A204.1 (cell line): ENCODE data around the gene TMC5.
"Not testable (repeated sequence)": the region's sequence is repeated elsewhere in the genome, so short reads cannot be mapped to it uniquely, and the experiment has no call there.

Source experiments
- FAIRE-seq: peaks from 2 replicates; lab custom pipeline; 2012; peaks lifted over from hg19 to GRCh38; lab: Jason Lieb, UNC

TMC5 gene

GRCh38 chr16:19400711-19401110 is 17.0 kb upstream of the TMC5 start:
- FAIRE-seq = no peak

DNA sequence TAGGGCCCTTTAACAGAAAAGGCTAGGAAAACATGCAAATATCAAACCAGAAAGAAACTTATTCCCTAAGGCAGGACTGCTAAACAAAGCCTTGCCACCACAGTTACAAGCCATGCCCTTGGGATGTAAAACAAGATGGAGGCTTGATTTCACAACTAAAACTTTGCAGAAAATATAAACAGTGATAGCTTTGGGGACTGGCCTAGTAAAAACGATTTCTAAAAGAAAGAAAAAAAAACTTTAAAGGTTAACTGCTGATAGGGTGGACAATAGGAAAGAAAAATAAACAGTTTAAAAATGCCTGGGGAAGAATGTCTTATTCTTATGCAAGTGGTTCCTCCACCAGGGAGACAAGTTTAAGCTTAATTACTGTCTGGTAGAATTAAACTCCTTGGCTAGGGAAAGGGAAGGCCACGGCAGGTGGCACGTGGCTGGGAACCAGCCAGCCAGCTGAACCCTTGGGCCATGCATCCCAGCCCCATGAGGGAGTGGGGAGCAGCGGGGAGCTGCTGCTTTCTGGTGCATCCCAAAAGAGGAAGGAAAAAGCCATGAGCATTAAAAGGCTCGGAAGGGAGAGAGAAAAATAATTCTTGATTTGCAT is 10.7 kb upstream of the TMC5 start:
- no peak for FAIRE-seq

DNA sequence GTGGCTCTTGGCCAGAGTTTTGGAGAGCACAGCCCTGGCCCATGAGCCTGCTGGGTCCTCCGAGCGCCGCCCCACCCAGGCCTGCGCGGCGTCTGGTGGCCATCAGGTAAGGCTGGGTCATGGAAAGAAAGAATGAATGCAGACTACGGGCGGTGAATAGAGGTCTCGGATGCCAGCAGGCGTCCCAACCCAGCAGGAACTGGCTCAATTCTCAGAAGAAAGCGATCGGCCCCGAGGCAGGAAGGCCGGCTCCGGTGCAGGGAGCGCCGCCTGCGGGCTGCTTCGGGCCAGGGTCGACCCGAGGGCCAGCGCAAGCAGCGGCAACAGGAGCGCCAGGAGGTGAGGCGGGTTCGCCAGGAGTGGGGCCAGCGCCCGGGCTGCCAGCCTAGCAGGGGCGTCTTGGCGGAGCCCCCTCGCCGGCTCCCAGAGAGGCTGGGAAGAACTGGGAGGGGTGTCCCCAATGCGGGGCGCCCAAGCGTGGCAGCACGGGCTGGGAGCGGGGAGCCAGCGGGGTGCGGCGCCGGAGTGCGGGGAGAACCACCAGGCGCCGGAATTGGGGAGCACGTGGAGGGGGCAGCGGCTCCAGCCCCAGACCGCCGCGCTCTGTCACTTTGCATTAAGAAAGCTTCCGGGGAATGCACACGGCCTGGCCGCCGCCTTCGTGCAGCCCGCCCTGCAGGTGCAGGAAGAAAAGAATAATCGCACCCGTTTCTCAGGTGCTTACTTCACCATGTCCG is 7.1 kb upstream of the TMC5 start:
- FAIRE-seq = no peak

- no peak for FAIRE-seq
These were observed 6.4 kb upstream of the TMC5 start for GRCh38 chr16:19411298-19411697.

GRCh38 chr16:19412055-19412454 is 5.6 kb upstream of the TMC5 start:
- not testable (repeated sequence) for FAIRE-seq

- FAIRE-seq = no peak
These were observed 2.2 kb upstream of the TMC5 start for GRCh38 chr16:19415461-19415860.

DNA sequence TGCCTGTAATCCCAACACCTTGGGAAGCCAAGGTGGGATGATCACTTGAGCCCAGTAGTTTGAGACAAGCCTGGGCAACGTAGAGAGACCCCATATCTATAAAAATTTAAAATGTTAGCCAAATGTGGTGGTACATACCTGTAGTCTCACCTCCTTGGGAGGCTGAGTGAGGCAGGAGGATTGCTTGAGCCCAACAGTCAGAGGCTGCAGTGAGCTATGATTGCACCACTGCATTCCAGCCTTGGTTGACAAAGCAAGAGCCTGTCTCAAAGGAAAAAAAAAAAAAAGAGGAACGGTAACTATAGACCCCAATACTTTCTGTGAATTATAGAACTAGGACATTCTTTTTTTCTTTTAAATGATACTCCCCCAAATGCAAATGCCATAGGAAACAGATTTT is 1.8 kb upstream of the TMC5 start:
- FAIRE-seq = no peak

- no peak for FAIRE-seq
These were observed 517 bp downstream of the TMC5 start for GRCh38 chr16:19418200-19418599.

GRCh38 chr16:19419698-19420075 is 2.0 kb downstream of the TMC5 start:
- no peak for FAIRE-seq

GRCh38 chr16:19424478-19424877 is 6.8 kb downstream of the TMC5 start:
- FAIRE-seq = no peak

DNA sequence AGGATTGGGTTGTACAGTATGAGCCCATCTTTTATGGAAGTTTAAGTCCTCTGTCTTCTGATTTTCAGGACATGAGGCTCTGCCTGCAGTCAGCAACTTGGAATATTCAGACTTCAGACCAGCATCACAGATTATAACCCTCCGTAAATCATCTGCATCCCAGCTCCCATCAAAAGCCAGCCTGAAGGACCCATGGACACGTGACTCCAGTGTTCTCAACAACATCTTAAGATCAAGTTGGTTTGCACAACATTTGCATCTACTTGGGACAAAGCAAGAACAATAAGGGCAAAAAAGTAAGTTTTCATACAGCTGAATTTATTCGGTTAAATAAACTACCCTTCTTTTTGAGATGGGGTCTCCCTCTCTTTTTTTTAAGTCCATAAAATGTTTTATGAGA is 12.7 kb downstream of the TMC5 start:
- no peak for FAIRE-seq

GRCh38 chr16:19431636-19432340 is 14.1 kb downstream of the TMC5 start:
- no peak for FAIRE-seq

GRCh38 chr16:19432429-19432828 is 14.7 kb downstream of the TMC5 start:
- no peak for FAIRE-seq

DNA sequence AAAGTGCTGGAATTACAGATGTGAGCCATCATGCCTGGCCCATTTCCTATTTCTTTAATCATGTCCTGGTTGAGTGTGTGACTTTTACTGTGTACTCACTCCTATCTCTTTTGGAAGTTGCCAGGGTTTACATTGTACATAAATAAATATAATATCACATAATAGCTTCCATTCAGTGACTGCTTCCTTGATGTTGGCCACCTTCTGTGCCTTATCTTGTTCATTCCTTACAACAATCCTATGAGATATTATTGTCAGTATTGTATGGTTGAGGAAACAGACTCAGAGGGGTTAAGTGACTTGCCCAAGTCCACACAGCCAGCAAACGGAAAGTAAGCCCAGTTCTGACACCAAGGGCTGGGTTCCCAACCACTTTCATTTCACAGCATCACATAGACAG is 16.9 kb downstream of the TMC5 start:
- no peak for FAIRE-seq

- no peak for FAIRE-seq
These were observed 18.9 kb downstream of the TMC5 start for GRCh38 chr16:19436540-19436939.

DNA sequence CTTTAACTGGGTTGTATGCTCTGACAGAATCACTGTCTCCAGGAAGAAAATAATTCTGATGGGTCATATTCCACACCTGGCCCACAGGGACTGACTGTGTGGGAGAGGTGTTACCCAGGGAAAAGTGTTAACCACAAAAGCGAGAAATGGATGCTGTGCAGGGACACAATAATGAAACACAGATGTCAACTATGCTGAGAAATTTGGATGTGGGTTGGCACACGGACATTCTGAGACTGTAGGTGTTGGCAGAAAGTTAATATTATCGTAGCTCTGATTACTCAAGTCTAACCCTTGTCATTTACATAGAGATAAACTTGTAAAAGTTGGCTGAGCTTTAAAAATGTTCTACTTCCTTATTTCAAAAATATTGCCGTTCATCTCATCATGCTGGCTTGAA is 19.6 kb downstream of the TMC5 start:
- FAIRE-seq = no peak

GRCh38 chr16:19438739-19439138 is 21.1 kb downstream of the TMC5 start:
- FAIRE-seq = no peak

DNA sequence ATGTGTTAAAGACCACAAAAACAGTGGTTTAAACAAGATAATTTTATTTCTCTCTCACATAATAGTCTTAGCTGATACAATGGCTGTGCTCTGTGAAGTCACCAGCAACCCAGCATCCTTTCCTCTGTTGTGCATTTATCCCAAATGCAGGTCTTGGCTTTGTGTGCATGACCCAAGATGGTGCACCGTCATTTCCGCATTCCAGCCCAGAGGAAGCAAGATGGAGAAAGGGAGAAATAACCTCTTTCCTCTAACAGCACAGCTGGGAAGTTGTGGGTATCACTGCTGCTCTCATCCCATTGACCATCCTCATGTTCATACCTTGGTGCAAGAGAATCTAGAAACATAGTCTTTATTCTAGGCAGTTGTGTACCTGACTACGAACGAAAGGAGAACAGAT is 21.8 kb downstream of the TMC5 start:
- FAIRE-seq = no peak

- no peak for FAIRE-seq
These were observed 26.0 kb downstream of the TMC5 start for GRCh38 chr16:19443659-19444058.

DNA sequence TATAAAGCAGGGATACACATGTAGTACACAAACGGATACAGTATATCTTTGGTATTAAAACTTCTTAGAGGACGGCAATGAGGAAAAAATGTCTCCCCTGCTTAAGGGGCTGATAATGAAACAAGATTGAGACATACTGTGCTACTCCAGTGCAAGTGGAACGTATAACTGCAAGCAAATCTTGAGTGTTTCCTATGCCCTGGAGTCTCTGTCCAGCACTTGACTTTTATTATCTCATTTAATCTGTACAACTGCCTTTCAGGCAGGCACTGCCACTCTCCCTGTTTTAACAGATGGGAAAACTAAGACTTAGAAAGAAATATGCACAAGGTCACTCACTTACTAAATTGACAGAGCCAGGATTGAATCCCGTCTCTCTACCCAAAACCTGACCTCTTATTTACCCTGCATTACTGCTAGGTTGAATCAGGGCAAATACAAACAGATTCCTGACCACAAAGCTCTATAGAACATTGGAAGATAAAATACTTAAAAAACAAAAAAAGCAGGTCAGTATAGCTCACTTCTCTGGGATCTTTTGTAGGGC is 28.7 kb downstream of the TMC5 start:
- FAIRE-seq = no peak

GRCh38 chr16:19446886-19447285 is 29.2 kb downstream of the TMC5 start:
- no peak for FAIRE-seq

- FAIRE-seq = no peak
These were observed 32.5 kb downstream of the TMC5 start for GRCh38 chr16:19450186-19450585.

- no peak for FAIRE-seq
These were observed 41.2 kb downstream of the TMC5 start for GRCh38 chr16:19458722-19459379.
